ENCODE measurements around the gene GOT1. TPM values are rescaled to one million over a fixed set of nuclear protein-coding genes. Genes with fewer than 3 reads are reported as not detected.

The GOT1 gene
- total and polyA plus RNA-seq, 2 of the 8 experiments (the other 6 are each of a cell fraction or from before 2014, with no cell fraction given) = 16.7 to 47.0 TPM

DNA sequence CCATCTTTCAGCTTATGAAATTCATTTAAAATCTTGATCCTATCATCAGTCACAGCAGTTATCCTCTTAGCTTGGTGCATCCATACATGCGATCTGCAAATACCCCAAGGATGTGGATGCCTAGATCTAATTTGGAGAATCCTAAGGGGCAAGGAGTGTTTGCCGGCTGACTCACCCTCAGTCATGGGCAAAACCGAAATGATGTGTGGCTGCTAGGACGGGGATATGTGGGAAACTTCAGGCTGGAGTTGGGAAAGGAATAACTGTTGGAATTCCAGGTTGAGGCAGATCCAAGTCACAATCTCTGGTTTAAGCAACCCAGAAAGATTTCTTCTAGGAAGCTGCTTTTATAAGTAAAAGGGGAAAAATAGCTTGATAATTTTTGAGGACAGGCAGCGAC lies 19.7 kb upstream of the GOT1 start (continued):
- no peak for TF ChIP-seq CBX5 (IDR thresholded peaks at IDR 0.05; ENCODE audit: low read depth, low read length)

Data from H1 (cell line).